Stimulated activated naive CD8-positive, alpha-beta T cell treated with anti-CD3 and anti-CD28 coated beads, Interleukin-15, amount 100 ng/mL, for 72 hours (primary cell): ENCODE measurements around the gene JARID2.
A peak's percentile ranks its signal among the peaks of the same experiment; 100 is the strongest.

Source experiments
- ATAC-seq: fragments of 150-1000 bp; cut with Tn5 transposase; 2 replicates; pipeline ENCODE4 v1.10.0; 2021; ENCODE audit warnings: mild to moderate bottlenecking, moderate library complexity
- DNase-seq, 2 donors: peaks; one replicate each; pipeline ENCODE4 v3.0.0; 2021 to 2022
- H3K27ac Mint-ChIP-seq, 2 donors: one replicate each; pipeline ENCODE4 v1.8.0; 2022; ENCODE audit warnings: mild to moderate bottlenecking in 2 of 2, mixed read lengths in 2 of 2, moderate library complexity in 2 of 2
- H3K27me3 Mint-ChIP-seq: one replicate; pipeline ENCODE4 v1.8.0; 2022; ENCODE audit warnings: mixed read lengths
- H3K4me1 Mint-ChIP-seq: one replicate; pipeline ENCODE4 v1.8.0; 2022; ENCODE audit warnings: mild to moderate bottlenecking, mixed read lengths
- H3K4me3 Mint-ChIP-seq, 2 donors: one replicate each; pipeline ENCODE4 v1.8.0; 2022; ENCODE audit warnings: mild to moderate bottlenecking in 2 of 2, mixed read lengths in 2 of 2, moderate library complexity in 1 of 2
- H3K9me3 Mint-ChIP-seq, 2 donors: one replicate each; pipeline ENCODE4 v1.8.0; 2022; ENCODE audit warnings: mixed read lengths in 2 of 2

JARID2 gene

GRCh38 chr6:15268137-15268908 is 22.5 kb downstream of the JARID2 start:
- Mint-ChIP-seq H3K9me3 (no peaks in the 10 kb centered on the region), H3K27me3 (no peaks in the 10 kb centered on the region), H3K4me3 (peak overlapping the region in 1 of 2 donors; percentile 19), H3K27ac (peak overlapping the region; percentile 6 to 8), H3K4me1 (peaks cover 100% of the 10 kb centered on the region)
- ATAC-seq (no peak), DNase-seq (no peak)

DNA sequence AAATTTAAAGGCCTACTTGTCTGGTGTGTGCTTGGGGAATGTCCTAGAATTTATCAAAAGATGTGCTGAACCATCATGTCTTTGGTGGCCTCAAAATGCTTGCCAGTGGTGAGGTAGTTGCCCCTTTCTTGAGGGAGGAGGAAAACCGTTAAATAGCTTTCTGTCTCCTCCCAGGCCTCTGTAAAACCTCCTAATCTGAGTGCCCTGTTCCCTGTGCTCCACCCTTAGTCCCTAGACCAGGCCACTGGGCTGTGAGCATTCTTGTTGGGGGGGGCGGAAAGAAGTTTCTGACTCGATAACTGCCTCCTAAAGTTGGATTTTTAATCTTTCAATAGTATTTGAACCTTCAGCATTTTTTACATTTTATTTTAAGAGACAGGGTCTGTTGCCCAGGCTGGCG is 23.1 kb downstream of the JARID2 start:
- DNase-seq (no peak), ATAC-seq (no peak)
- H3K27ac Mint-ChIP-seq: peak overlapping the region in 1 of 2 donors; percentile 6
- no peaks in the 10 kb centered on the region for H3K9me3 Mint-ChIP-seq
- H3K4me3 Mint-ChIP-seq: no peak overlapping the region
- peaks cover 98% of the 10 kb centered on the region for H3K4me1 Mint-ChIP-seq
- H3K27me3 Mint-ChIP-seq: no peaks in the 10 kb centered on the region

GRCh38 chr6:15269619-15270018 is 23.8 kb downstream of the JARID2 start:
- Mint-ChIP-seq H3K27ac (no peak overlapping the region), H3K4me1 (peaks cover 98% of the 10 kb centered on the region), H3K27me3 (no peaks in the 10 kb centered on the region), H3K9me3 (no peaks in the 10 kb centered on the region), H3K4me3 (no peak overlapping the region)
- no peak for DNase-seq
- ATAC-seq: peak; percentile 57

GRCh38 chr6:15270402-15270801 is 24.5 kb downstream of the JARID2 start:
- Mint-ChIP-seq H3K9me3 (no peaks in the 10 kb centered on the region), H3K4me3 (no peak overlapping the region), H3K4me1 (peaks cover 96% of the 10 kb centered on the region), H3K27ac (no peak overlapping the region), H3K27me3 (no peaks in the 10 kb centered on the region)
- DNase-seq (no peak), ATAC-seq (no peak)

- ATAC-seq (no peak), DNase-seq (no peak)
- Mint-ChIP-seq H3K9me3 (no peaks in the 10 kb centered on the region), H3K4me3 (no peak overlapping the region), H3K27ac (no peak overlapping the region), H3K4me1 (peaks cover 96% of the 10 kb centered on the region), H3K27me3 (no peaks in the 10 kb centered on the region)
Measured at GRCh38 chr6:15272562-15272961, 26.7 kb downstream of the JARID2 start.

GRCh38 chr6:15274692-15275387 is 29.0 kb downstream of the JARID2 start:
- no peak overlapping the region for H3K4me3 Mint-ChIP-seq
- H3K4me1 Mint-ChIP-seq: peaks cover 94% of the 10 kb centered on the region
- H3K27ac Mint-ChIP-seq: peak overlapping the region in 1 of 2 donors; percentile 31

DNA sequence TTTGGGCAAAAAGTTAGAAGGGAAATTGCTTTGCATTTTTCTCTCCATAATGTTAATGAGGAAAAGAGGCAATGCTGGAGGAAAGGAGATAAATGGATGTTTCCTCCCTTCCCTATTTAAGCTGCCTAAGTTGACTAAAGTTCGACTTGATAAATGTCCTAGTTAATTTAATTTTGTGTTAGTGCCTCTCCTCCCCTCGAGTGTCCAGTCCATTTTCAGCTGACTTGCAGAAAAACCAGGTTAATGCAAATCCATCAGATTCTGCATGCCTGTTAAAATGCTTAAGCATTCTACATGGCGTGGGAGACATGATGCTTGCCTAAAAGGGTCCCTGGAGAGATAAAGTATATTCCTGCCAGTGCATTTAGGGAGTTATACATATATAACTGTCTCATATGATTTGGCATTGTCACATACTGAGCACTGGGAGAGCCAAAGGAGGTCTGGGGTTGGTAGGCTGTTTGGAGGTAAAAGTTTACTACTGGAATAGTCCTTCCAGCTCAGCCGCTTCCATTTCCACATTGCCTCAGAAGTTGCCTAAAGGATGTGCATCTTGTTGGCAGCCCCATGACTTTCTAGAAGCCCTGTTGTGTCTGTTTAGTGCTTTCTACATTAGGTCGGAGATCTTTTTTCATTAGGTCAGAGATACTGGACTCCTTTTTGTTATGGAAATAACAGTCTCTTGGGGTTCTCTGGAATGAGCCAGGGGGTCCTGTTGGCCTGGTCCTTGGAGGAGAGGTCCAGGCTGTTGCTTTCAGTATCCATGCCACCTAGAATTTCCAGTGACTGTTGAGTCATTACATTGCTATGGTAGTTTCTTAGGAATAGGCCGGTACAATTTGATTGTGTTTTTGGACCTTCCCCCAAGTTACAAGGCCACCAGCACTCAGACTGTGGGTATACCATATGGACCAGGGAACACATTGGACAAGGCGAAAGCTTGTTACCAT is 30.4 kb downstream of the JARID2 start:
- Mint-ChIP-seq H3K4me1 (peaks cover 94% of the 10 kb centered on the region), H3K4me3 (no peak overlapping the region), H3K27me3 (no peaks in the 10 kb centered on the region), H3K9me3 (no peaks in the 10 kb centered on the region), H3K27ac (no peak overlapping the region)
- DNase-seq (no peak), ATAC-seq (no peak)

More at GRCh38 chr6:15274692-15275387, 29.0 kb downstream of the JARID2 start:
- no peaks in the 10 kb centered on the region for H3K27me3 Mint-ChIP-seq
- DNase-seq: no peak
- ATAC-seq: no peak
- no peaks in the 10 kb centered on the region for H3K9me3 Mint-ChIP-seq

DNA sequence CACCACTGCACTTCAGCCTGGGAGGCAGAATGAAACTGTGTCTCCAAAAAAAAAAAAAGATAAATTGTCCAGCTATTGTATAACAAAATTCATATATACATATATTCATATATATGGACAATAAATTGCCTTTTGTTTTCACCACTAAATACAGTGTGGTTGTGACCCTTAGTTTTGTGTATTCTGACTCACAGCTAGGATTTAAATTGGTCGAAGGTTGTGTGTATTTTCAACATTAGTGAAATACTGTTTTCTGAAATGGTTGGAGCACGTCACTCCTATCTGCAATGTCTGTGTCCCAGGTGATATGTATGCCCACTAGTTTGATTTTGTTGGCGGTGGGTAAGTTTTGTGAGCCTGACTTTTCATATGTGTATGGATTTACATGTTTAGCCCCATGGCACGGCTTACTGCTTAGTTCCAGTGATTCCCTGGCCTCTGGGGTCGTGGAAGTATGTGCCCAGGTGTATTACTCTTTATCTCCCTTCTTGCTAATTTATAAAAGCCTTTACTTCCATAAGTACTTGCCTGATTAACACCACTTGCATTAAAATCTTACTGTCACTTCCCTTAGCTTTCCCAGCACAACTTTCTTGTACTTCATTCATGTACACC is 33.3 kb downstream of the JARID2 start:
- H3K4me1 Mint-ChIP-seq: peaks cover 94% of the 10 kb centered on the region
- H3K9me3 Mint-ChIP-seq: no peaks in the 10 kb centered on the region
- peak overlapping the region in 1 of 2 donors; percentile 4 for H3K4me3 Mint-ChIP-seq
- H3K27ac Mint-ChIP-seq: no peak overlapping the region
- ATAC-seq (no peak), DNase-seq (no peak)
- H3K27me3 Mint-ChIP-seq: no peaks in the 10 kb centered on the region

DNA sequence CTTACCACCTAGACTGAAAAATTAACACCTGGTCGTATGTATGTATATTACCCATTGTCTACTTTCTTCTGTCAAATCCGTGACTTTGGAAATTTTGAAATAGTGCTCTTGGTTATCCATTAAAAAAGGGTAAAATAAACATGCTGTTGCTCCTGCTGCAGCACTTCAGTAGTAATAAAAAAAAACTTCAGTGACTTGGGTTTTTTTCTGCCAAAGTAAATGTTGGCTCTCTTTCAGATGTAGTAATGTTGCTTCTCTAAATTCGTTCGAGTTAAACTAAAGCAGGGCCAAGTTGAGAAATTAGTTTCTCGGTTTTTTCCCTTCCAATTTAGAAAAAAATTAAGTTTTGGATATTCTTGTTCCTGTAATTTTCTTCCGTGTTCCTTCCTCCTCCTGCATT is 34.2 kb downstream of the JARID2 start:
- no peak for DNase-seq
- H3K4me3 Mint-ChIP-seq: no peak overlapping the region
- no peak for ATAC-seq
- H3K27me3 Mint-ChIP-seq: no peaks in the 10 kb centered on the region
- no peaks in the 10 kb centered on the region for H3K9me3 Mint-ChIP-seq
- peaks cover 93% of the 10 kb centered on the region for H3K4me1 Mint-ChIP-seq
- H3K27ac Mint-ChIP-seq: no peak overlapping the region

GRCh38 chr6:15280961-15281360 is 35.1 kb downstream of the JARID2 start:
- Mint-ChIP-seq H3K27me3 (no peaks in the 10 kb centered on the region), H3K27ac (no peak overlapping the region), H3K4me1 (peaks cover 86% of the 10 kb centered on the region), H3K4me3 (no peak overlapping the region), H3K9me3 (no peaks in the 10 kb centered on the region)
- no peak for ATAC-seq
- no peak for DNase-seq

DNA sequence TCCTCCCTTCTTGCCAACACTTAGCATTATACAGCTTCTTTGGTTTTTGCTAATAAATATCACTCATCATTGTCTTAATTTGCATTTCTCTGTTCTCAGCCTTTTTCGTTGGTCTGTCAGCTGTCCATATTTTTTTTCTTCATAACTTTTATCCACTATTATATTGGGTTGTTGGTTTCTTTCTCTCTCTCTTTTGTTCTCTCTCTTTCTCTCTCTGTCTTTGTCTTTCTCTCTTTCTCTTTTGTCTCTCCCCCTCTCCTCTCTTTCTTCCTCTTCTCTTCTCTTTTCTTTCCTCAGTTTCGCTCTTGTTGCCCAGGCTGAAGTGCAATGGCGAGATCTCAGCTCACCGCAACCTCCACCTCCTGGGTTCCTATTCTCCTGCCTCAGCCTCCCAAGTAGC is 36.5 kb downstream of the JARID2 start:
- H3K4me3 Mint-ChIP-seq: no peak overlapping the region

GRCh38 chr6:15283986-15284361 is 38.1 kb downstream of the JARID2 start:
- DNase-seq (no peak), ATAC-seq (no peak)
- no peak overlapping the region for H3K4me3 Mint-ChIP-seq
- no peak overlapping the region for H3K27ac Mint-ChIP-seq
- H3K9me3 Mint-ChIP-seq: no peaks in the 10 kb centered on the region
- no peaks in the 10 kb centered on the region for H3K27me3 Mint-ChIP-seq
- H3K4me1 Mint-ChIP-seq: peaks cover 74% of the 10 kb centered on the region

More for the DNA sequence above, 36.5 kb downstream of the JARID2 start:
- H3K4me1 Mint-ChIP-seq: peaks cover 73% of the 10 kb centered on the region
- H3K27me3 Mint-ChIP-seq: no peaks in the 10 kb centered on the region
- H3K9me3 Mint-ChIP-seq: no peaks in the 10 kb centered on the region
- no peak for ATAC-seq
- no peak overlapping the region for H3K27ac Mint-ChIP-seq
- DNase-seq: no peak

GRCh38 chr6:15284743-15285142 is 38.9 kb downstream of the JARID2 start:
- Mint-ChIP-seq H3K9me3 (no peaks in the 10 kb centered on the region), H3K27ac (peak overlapping the region in 1 of 2 donors; percentile 71), H3K4me1 (peaks cover 74% of the 10 kb centered on the region), H3K27me3 (no peaks in the 10 kb centered on the region), H3K4me3 (no peak overlapping the region)
- no peak for DNase-seq
- ATAC-seq: no peak

DNA sequence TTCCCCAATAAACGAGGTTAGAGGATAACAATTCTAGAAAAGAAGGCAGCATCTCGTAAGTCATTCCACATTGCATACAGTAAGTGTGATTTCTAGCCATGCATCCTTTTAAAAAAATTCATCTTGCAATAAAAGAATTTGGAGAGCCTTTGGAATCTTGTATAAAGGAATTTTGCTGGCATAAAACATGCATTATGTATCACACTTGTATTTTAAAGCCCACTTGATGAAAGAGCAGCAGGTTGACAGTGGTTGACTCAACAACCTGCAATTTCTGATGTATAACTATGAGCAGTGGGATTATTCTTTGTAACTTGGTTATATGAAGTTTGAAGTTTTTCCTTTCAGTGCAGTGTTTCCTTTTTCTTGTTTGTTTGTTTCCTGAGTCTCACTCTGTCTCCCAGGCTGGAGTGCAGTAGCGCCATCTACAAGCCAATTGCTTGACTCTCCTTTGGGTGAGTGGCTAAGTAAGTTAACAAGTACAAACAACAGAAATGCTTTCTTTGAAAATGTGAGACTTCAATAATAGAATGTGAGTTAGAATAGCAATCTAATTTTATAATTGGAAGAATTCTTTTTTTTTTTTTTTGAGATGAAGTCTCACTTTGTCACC is 39.9 kb downstream of the JARID2 start:
- Mint-ChIP-seq H3K4me1 (peaks cover 74% of the 10 kb centered on the region), H3K9me3 (no peaks in the 10 kb centered on the region), H3K27me3 (no peaks in the 10 kb centered on the region), H3K4me3 (no peak overlapping the region), H3K27ac (no peak overlapping the region)
- no peak for DNase-seq
- no peak for ATAC-seq
